DLD1 (cell line): ENCODE data around the gene PLSCR3.

Source experiments
- in situ Hi-C: cut with HindIII; loops from 2 replicates; pipeline ENCODE4 v1.10.0; 2017; ENCODE audit warnings: low sequenced_read_pairs

Gene PLSCR3

DNA sequence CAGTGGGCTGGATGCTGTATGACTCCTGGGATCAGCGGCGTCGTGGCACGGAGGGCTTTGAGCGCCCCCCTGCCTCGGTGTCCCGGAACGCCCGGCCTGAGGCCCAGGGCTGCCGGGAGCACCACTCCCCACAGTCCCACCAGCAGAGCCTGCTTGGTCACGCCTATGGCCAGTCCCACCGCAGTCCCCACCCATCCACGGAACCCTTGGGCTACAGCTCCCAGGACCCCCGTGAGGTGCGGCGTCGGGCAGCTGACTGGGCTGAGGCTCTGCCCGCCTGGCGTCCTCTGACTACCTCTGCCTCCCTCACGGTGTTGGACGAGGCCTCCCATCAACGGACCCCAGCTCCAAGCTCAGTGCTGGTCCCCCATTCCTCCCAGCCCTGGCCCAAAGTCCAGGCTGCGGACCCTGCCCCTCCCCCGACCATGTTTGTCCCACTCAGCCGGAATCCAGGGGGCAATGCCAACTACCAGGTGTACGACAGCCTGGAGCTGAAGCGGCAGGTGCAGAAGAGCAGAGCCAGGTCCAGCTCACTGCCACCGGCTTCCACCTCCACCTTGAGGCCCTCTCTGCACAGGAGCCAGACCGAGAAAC lies 32.7 kb upstream of the PLSCR3 start:
- in situ Hi-C loops: no loop called here

DNA sequence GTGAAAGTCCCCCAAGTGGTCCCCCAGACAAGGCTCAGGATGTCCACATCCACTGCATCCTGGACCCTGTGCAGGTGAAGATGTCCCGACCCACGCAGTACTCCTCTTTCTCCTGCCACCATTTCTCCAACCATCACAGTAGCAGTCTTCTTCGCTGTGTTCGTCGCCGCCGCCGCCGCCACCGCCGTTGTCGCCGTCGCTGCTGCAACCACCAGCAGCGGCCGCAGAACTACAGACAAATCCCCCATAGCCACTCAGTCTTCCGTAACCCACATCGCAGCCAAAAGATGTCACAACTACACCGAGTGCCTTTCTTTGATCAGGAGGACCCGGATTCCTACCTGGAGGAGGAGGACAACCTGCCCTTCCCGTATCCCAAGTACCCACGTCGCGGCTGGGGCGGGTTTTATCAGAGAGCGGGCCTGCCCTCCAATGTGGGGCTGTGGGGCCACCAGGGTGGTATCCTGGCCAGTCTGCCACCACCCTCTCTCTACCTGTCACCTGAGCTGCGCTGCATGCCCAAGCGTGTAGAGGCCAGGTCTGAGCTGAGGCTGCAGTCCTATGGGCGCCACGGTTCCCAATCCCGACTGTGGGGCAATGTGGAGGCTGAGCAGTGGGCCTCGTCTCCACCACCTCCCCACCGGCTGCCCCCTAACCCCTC lies 32.0 kb upstream of the PLSCR3 start:
- in situ Hi-C loops: no loop called here

- in situ Hi-C loops: no loop called here
Observed at GRCh38 chr17:7425756-7426155, 31.4 kb upstream of the PLSCR3 start.

DNA sequence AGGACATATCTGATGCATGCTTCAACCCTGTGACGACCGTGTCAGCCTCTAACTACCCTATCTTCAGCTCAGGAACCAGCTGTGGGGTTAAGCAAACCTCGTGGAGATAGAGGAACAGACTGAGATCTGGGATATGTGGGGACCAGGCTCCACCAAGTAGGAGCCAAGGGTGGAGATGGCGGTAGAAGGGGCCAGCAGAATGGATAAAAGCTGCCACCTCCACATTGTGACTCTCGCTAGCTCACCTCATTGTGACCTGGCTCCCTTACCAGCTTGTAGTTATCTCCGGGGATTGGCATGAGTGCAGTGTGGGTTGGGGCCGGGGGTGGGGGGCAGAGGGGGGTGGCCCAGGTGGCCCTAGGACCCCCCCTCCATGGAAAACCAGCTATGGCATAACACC lies 31.0 kb upstream of the PLSCR3 start, which contains the start of gene SPEM2:
Gene SPEM2 (plus strand): TSS at position 301 of the 400 bp plus-strand sequence. CDS start 73 bp downstream, at position 374.
- in situ Hi-C loops: no loop called here

- in situ Hi-C loops: no loop called here
Observed at GRCh38 chr17:7423679-7424078, 29.4 kb upstream of the PLSCR3 start.

DNA sequence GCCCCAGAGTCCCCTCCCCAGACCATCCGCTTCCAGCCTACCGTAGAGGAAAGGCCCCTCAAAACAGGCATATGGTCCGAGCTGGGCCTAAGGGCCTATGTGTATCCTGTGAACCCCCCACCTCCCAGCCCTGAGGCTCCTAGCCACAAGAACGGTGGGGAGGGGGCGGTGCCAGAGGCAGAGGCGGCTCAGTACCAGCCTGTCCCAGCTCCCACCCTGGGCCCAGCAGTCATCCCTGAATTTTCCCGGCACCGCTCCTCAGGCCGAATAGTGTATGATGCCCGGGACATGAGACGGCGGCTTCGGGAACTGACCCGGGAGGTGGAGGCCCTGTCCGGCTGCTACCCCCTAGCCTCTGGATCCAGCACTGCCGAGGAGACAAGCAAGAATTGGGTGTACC lies 26.9 kb upstream of the PLSCR3 start:
- in situ Hi-C loops: no loop called here

DNA sequence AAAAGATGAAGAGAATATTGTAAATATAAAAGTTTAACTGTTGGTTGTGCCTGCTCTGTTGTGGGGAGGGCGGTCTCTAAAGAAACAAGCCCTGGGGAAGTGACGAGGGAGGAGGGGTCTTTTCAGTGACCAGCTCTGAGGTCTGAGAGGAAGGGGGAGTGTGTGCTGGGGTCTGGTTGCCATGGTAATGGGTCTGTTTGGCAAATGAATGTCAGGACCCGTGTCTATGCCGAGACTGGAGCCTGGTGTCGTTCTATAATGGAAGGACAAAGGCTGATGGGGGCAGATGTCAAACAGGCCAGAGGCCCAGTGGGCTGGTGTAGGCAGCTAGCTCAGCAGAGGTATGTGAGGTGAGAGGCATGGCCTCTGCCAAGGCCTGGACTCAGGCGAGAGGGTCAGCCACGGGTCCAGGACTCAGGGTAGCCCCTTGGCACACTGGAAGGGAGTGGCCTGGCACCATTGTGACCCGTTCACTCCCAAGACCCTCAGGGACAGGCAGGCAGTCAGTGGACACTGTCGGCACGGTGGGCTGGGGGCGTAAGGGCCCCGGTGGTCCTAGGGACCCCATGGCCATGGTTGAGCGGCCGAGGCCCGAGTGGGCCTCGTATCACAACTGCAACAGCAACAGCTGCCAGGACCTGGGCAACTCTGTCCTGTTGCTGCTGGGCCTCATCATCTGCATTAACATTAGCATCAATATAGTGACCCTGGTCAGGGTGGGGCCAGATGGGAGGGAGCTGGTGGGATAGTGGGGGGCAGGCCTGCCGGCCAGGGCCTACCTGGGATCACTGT lies 25.7 kb upstream of the PLSCR3 start, which contains the start of gene SPEM1:
Gene SPEM1 (plus strand): TSS at position 506 of the 792 bp plus-strand sequence. CDS start 61 bp downstream, at position 567.
- in situ Hi-C loops: no loop called here

DNA sequence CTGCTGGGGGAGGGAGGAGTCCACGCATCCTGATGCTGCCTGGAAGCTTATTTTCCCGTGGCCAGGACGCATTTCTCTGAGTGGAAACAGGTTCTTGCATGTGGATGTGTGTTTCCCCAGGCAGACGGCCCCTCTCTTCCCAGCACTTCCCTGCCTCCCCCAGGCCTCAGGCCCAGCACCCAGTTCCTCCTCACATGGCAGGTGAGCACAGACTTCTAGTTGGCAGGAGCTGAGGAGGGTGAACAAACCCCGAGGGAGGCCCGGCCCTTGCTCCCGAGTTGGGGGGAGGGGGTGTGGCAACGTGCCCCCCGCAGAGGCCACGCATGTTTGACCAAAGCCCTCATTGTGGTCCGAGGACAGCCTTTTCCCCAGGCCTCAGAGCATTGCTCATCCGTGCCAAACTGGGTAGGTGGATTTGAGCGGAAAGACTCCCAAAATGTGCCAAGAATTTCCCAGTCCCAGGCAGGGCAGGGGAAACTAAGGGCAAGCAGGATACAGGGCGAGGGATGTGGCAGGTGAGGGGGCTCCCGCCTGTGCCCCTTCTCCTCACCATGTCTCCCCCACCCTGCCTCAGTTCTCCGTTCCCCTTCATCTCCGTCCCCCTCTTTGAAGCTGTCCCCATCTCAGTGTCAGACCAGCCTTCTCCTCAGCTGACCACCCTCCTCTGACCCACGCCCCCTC lies 24.3 kb upstream of the PLSCR3 start:
- in situ Hi-C loops: no loop called here

DNA sequence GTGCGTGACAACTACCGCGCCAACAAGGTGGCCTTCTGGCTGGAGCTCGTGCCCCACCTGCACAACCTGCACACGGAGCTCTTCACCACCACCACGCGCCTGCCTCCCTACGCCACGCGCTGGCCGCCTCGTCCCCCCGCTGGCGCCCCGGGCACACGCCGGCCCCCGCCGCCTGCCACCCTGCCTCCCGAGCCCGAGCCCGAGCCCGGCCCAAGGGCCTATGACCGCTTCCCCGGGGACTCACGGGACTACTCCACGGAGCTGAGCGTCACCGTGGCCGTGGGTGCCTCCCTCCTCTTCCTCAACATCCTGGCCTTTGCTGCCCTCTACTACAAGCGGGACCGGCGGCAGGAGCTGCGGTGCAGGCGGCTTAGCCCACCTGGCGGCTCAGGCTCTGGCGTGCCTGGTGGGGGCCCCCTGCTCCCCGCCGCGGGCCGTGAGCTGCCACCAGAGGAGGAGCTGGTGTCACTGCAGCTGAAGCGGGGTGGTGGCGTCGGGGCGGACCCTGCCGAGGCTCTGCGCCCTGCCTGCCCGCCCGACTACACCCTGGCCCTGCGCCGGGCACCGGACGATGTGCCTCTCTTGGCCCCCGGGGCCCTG lies 22.8 kb upstream of the PLSCR3 start:
- in situ Hi-C loops: no loop called here

GRCh38 chr17:7416323-7416722 lies 22.0 kb upstream of the PLSCR3 start:
- in situ Hi-C loops: no loop called here

GRCh38 chr17:7415784-7416183 lies 21.5 kb upstream of the PLSCR3 start:
- in situ Hi-C loops: no loop called here

DNA sequence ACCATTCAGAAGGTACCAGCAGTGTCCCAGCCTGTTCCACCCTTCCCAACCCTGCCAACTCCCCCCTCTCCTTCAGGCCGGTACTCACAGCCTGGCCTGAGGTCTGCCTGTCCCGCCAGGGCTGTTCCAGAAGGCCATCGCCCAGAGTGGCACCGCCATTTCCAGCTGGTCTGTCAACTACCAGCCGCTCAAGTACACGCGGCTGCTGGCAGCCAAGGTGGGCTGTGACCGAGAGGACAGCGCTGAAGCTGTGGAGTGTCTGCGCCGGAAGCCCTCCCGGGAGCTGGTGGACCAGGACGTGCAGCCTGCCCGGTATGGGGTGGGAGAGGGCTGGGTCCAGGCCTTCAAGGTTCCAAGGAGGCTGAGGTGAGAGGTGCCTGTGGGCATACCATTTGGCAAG lies 20.5 kb upstream of the PLSCR3 start:
- in situ Hi-C loops: no loop called here

DNA sequence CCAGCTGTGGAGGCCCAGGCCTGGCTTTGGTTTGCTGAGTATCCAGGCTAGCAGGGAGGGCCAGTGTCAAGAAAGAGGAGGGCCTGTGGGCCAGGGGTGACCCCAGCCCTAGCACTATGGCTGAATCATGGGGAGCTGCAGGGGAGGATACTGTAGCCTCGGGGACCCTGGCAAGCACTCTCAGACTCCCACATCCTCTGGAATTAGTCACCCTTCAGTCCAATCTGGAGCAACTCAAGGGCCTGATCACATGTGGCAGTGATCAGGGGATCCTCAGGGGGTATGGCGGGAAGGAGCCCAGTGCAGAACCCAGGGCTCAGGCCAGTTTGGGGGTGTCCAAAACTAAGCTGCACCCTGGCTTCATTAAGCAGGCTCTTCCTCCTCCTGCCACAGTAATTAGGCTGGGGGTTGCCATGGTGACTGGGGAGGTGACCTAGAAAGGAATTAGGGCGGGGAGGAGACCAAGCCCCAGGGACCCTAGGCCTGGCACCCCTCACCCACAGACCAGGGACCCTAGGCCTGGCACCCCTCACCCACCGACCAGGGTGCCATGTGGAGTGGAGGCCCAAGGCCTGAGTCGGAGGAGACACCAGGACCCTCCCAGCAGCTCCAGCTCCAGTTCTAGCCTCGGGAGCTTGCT lies 19.1 kb upstream of the PLSCR3 start:
- in situ Hi-C loops: no loop called here

- in situ Hi-C loops: no loop called here
Observed at GRCh38 chr17:7411427-7411750, 17.1 kb upstream of the PLSCR3 start.

GRCh38 chr17:7410634-7411426 lies 16.5 kb upstream of the PLSCR3 start:
- in situ Hi-C loops: no loop called here

DNA sequence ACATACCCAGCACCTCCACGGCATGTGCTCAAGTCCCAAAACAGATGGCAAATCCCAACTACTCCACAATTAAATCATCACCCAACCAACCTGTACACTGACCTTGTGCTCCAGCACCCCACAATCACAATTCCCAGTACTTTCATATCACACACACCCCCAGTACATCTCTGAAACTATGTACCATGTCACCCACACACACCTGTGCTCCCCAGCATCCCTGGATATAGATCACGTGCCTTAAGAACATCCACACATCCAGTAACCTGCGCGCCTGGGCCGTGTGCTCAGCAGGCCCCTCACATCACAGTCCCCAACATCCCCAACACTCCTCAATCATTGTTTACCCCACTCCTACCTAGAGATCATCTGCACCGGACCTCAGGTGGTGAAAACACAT lies 15.4 kb upstream of the PLSCR3 start:
- in situ Hi-C loops: no loop called here

GRCh38 chr17:7408863-7409262 lies 14.5 kb upstream of the PLSCR3 start:
- in situ Hi-C loops: no loop called here

- in situ Hi-C loops: no loop called here
Observed at GRCh38 chr17:7408252-7408727, 14.0 kb upstream of the PLSCR3 start.

- in situ Hi-C loops: no loop called here
Observed at GRCh38 chr17:7407485-7408251, 13.3 kb upstream of the PLSCR3 start, which contains the start of gene NLGN2. Gene NLGN2, plus strand, starts transcription at chr17:7407845. Its CDS starts 411 bp downstream, at chr17:7408256.
